Measurements from ENCODE around the gene DOK3.
"Not testable (repeated sequence)": the region's sequence is repeated elsewhere in the genome, so short reads cannot be mapped to it uniquely, and the experiment has no call there.

DOK3 gene

GRCh38 chr5:177534433-177534832 is 24.8 kb upstream of the DOK3 start:
- not testable (repeated sequence) for DNase-seq

GRCh38 chr5:177531209-177531940 is 21.7 kb upstream of the DOK3 start:
- no peak for DNase-seq

GRCh38 chr5:177530638-177531037 is 21.0 kb upstream of the DOK3 start:
- no peak for DNase-seq

GRCh38 chr5:177529247-177530203 is 19.9 kb upstream of the DOK3 start:
- no peak for DNase-seq

- no peak for DNase-seq
These were observed 19.0 kb upstream of the DOK3 start for GRCh38 chr5:177528631-177529030.

- DNase-seq = no peak
These were observed 18.0 kb upstream of the DOK3 start for GRCh38 chr5:177527595-177527994.

- DNase-seq = no peak
These were observed 17.2 kb upstream of the DOK3 start for GRCh38 chr5:177526791-177527190.

GRCh38 chr5:177526191-177526590 is 16.6 kb upstream of the DOK3 start:
- no peak for DNase-seq

GRCh38 chr5:177524941-177525655 is 15.5 kb upstream of the DOK3 start:
- no peak for DNase-seq

- no peak for DNase-seq
These were observed 14.9 kb upstream of the DOK3 start for GRCh38 chr5:177524539-177524900.

- DNase-seq = no peak
These were observed 14.3 kb upstream of the DOK3 start for GRCh38 chr5:177523711-177524538.

- no peak for DNase-seq
These were observed 11.4 kb upstream of the DOK3 start for GRCh38 chr5:177520916-177521513.

- no peak for DNase-seq
These were observed 10.6 kb upstream of the DOK3 start for GRCh38 chr5:177520271-177520670.

- no peak for DNase-seq
These were observed 10.0 kb upstream of the DOK3 start for GRCh38 chr5:177519463-177520235.

GRCh38 chr5:177516601-177517568 is 7.3 kb upstream of the DOK3 start, which contains the start of gene DDX41:
DDX41 (minus strand) TSS chr5:177516961; CDS start chr5:177516945, 16 bp downstream.
- DNase-seq = peak; percentile 95

- DNase-seq = no peak
These were observed 6.0 kb upstream of the DOK3 start for GRCh38 chr5:177515580-177515979.

GRCh38 chr5:177514541-177514940 is 4.9 kb upstream of the DOK3 start:
- DNase-seq = no peak

GRCh38 chr5:177513500-177513899 is 3.9 kb upstream of the DOK3 start:
- no peak for DNase-seq

GRCh38 chr5:177512736-177513380 is 3.2 kb upstream of the DOK3 start:
- DNase-seq = no peak

Measured in T1000 (cell line).